Gastrocnemius medialis (tissue), 4 donors: ENCODE results near the gene ALB. TPM values are rescaled to one million over a fixed set of nuclear protein-coding genes. Genes with fewer than 3 reads are reported as not detected.
"Not testable (repeated sequence)": the region's sequence is repeated elsewhere in the genome, so short reads cannot be mapped to it uniquely, and the experiment has no call there.

Source experiments
- ATAC-seq, 2 donors: fragments of 150-250 bp; one replicate each; pipeline ENCODE4 v1.9.1; 2016
- DNase-seq, 2 donors: peaks; one replicate each; pipeline ENCODE4 v3.0.0-alpha.2; 2019
- H3K27ac ChIP-seq, 4 donors: fragments of 200-600 bp; sonication (generic); 1 replicate in 1 of 4; 2 replicates in 3 of 4; pipeline ENCODE4 v1.5.1; 2016 to 2018; ENCODE audit warnings: mild to moderate bottlenecking in 2 of 4, moderate library complexity in 1 of 4
- H3K27me3 ChIP-seq, 3 donors: fragments of 200-600 bp; sonication (generic) in 2 of 3; 1 replicate in 1 of 3; 2 replicates in 2 of 3; pipeline versions ENCODE4 v1.5.1 to v1.6.0; 2016 to 2019; ENCODE audit warnings: mild to moderate bottlenecking in 1 of 3, moderate library complexity in 1 of 3
- H3K36me3 ChIP-seq, 2 donors: fragments of 200-600 bp; sonication (generic) in 1 of 2; one replicate each; pipeline ENCODE4 v1.5.1; 2017 to 2018
- H3K4me1 ChIP-seq, 2 donors: fragments of 200-600 bp; sonication (generic) in 1 of 2; one replicate each; pipeline ENCODE4 v1.5.1; 2016 to 2017; ENCODE audit warnings: mild to moderate bottlenecking in 2 of 2
- H3K4me3 ChIP-seq, 4 donors: fragments of 200-600 bp; sonication (generic) in 3 of 4; 1 replicate in 1 of 4; 2 replicates in 3 of 4; pipeline ENCODE4 v1.5.1; 2016 to 2019; ENCODE audit warnings: mild to moderate bottlenecking in 2 of 4
- H3K9me3 ChIP-seq, 3 donors: fragments of 200-600 bp; sonication (generic) in 2 of 3; 1 replicate in 1 of 3; 2 replicates in 2 of 3; pipeline ENCODE4 v1.5.1; 2016 to 2019
- POLR2A ChIP-seq, 2 donors: fragments of 450-650 bp; IDR thresholded peaks; one replicate each; pipeline ENCODE4 v1.6.1; 2017; ENCODE audit warnings: antibody characterized with exemption in 2 of 2, mild to moderate bottlenecking in 2 of 2, moderate library complexity in 2 of 2
- in situ Hi-C, 4 donors: fragments of 200-750 bp; cut with MboI; loops; one replicate each; pipeline versions ENCODE4 v1.15.0 to v1.8.0; 2017; ENCODE audit warnings: low sequenced_read_pairs in 4 of 4
- intact Hi-C: fragments of 100-400 bp; cut with DNase I; formaldehyde crosslinking; loops from one replicate; pipeline ENCODE4 v1.15.1; 2023; ENCODE audit warnings: low total_unique reads
- total RNA-seq, 4 donors: library from RNA; depleted of rRNA; stranded (reverse); fragments of >200 nt; gene quantifications; one replicate each; pipeline versions ENCODE4 v1.1.0 to v1.2.3, GENCODE V29; 2016
- TF ChIP-seq, protein P1 (sequence below), 5 experiments: fragments of 450-650 bp in 3 of 5; fragments of 200-600 bp in 2 of 5; sonication (generic) in 2 of 5; IDR thresholded peaks in 4 of 5; conservative IDR thresholded peaks in 1 of 5; 1 replicate in 4 of 5; 2 replicates in 1 of 5; pipeline ENCODE4 v1.5.1; 2016 to 2019; ENCODE audit warnings: antibody characterized with exemption in 5 of 5, mild to moderate bottlenecking in 3 of 5, moderate library complexity in 3 of 5

The ALB gene
- total RNA-seq, 4 donors from 2014 or later: 67.3 to 166 TPM; not detected in 2

DNA sequence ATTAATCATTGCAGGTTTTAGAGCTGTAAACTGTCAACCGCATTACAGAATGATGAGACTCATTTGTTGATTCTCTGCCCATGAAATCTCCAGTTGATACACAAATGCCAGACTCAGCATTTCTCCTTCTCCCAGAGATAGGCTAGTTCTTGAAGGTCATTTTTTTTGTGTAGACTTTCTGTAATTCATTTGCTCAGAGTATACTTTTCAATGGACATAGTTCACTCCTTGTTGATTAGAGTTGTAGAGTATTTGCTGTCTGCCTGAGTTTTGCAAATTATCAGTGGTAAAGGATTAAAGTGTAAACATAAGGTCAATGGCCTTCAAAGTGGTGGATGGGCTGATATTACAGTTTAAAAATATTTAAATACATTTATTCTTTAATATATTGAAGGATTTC is 15.2 kb upstream of the ALB start:
- H3K9me3 ChIP-seq: no peaks in the 10 kb centered on the region
- no peak overlapping the region for H3K4me3 ChIP-seq
- intact Hi-C loops: no loop called here
- DNase-seq: no peak
- no peak overlapping the region for H3K27ac ChIP-seq
- H3K36me3 ChIP-seq: no peaks in the 10 kb centered on the region
- H3K4me1 ChIP-seq: no peaks in the 10 kb centered on the region
- H3K27me3 ChIP-seq: no peaks in the 10 kb centered on the region
- in situ Hi-C loops: no loop called here
- no peak for ATAC-seq
- TF ChIP-seq, protein P1, sequence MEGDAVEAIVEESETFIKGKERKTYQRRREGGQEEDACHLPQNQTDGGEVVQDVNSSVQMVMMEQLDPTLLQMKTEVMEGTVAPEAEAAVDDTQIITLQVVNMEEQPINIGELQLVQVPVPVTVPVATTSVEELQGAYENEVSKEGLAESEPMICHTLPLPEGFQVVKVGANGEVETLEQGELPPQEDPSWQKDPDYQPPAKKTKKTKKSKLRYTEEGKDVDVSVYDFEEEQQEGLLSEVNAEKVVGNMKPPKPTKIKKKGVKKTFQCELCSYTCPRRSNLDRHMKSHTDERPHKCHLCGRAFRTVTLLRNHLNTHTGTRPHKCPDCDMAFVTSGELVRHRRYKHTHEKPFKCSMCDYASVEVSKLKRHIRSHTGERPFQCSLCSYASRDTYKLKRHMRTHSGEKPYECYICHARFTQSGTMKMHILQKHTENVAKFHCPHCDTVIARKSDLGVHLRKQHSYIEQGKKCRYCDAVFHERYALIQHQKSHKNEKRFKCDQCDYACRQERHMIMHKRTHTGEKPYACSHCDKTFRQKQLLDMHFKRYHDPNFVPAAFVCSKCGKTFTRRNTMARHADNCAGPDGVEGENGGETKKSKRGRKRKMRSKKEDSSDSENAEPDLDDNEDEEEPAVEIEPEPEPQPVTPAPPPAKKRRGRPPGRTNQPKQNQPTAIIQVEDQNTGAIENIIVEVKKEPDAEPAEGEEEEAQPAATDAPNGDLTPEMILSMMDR (IDR thresholded peaks at IDR 0.05 in 4 of 5, conservative IDR thresholded peaks at IDR 0.05 in 1 of 5): no peak
- TF ChIP-seq POLR2A (IDR thresholded peaks at IDR 0.05): no peak

DNA sequence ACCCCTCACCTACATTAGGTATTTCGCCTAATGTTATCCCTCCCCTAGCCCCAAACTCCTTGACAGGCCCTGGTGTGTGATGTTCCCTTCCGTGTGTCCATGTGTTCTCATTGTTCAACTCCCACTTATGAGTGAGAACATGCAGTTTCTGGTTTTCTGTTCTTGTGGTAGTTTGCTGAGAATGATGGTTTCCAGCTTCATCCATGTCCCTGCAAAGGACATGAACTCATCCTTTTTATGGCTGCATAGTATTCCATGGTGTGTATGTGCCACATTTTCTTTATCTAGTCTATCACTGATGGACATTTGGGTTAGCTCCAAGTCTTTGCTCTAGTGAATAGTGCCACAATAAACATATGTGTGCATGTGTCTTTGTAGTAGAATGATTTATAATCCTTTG is 14.4 kb upstream of the ALB start:
- ATAC-seq, intact Hi-C loops, H3K27me3 ChIP-seq, H3K27ac ChIP-seq, H3K36me3 ChIP-seq, in situ Hi-C loops, H3K9me3 ChIP-seq, H3K4me1 ChIP-seq, H3K4me3 ChIP-seq, DNase-seq: not testable (repeated sequence)

DNA sequence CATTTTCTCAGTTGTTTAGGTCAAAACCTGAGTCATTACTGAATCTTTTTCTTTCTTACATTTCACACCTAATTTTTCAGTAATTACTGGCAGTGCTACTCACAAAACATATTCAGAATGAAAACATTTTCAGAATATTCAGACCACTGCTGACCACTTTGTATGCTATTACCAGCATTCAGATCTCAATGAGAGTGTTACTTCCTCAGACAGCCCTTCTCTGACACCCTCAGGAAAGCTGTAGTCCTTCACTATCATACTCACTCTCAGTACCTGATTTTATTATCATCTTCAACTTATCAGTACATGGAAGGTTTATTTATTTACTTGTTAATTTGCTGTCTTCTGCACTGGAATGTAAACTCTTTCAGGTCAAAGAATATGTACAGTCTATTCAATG is 12.3 kb upstream of the ALB start:
- Histone ChIP-seq H3K36me3 (no peaks in the 10 kb centered on the region), H3K27ac (no peak overlapping the region), H3K4me1 (no peaks in the 10 kb centered on the region), H3K27me3 (no peaks in the 10 kb centered on the region), H3K9me3 (no peaks in the 10 kb centered on the region), H3K4me3 (no peak overlapping the region)
- TF ChIP-seq, protein P1 (IDR thresholded peaks at IDR 0.05 in 4 of 5, conservative IDR thresholded peaks at IDR 0.05 in 1 of 5): no peak
- no peak for TF ChIP-seq POLR2A (IDR thresholded peaks at IDR 0.05)
- DNase-seq (no peak), ATAC-seq (no peak)
- intact Hi-C loops (no loop called here), in situ Hi-C loops (no loop called here)

DNA sequence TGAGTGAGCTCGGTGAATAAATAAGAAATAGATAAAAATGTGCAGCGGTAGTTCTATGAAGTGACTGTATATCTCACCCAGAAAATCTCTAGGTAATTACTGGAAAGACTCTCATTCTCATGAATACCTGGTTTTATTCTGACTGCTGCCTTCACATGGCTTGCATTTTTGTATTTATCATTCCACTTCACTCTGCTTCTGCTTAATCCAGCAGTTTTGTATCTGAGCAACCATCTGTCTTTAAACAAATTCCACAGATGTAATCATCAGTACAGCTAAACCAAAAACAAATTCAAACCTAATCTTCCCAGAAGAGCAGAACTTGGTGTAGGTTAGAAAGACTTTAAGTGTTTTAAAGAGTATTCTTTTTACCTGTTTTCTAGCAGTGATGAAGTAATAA is 11.2 kb upstream of the ALB start:
- ATAC-seq (no peak), DNase-seq (no peak)
- in situ Hi-C loops: no loop called here
- Histone ChIP-seq H3K4me1 (no peaks in the 10 kb centered on the region), H3K4me3 (no peak overlapping the region), H3K36me3 (no peaks in the 10 kb centered on the region), H3K27me3 (no peaks in the 10 kb centered on the region), H3K27ac (no peak overlapping the region), H3K9me3 (no peaks in the 10 kb centered on the region)
- no peak for TF ChIP-seq POLR2A (IDR thresholded peaks at IDR 0.05)
- TF ChIP-seq, protein P1 (IDR thresholded peaks at IDR 0.05 in 4 of 5, conservative IDR thresholded peaks at IDR 0.05 in 1 of 5): no peak
- intact Hi-C loops: no loop called here

DNA sequence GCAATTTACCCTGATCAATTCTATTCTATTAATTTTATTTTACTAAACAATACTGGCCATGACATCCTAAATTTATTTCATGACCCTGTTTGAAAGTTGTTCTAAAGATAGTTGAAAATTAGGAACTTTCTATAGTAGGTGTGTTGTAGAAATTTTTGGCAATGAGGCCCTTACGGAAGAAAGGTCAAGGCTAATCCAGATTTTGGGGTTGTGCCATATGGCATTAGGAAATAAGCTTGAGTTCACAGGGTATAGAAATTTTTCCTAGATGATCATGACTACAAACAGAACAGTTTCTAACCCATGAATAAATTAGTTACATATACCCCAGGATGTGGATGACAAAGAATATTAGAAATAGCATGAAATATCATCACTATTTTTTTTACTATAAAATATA is 7.8 kb upstream of the ALB start:
- in situ Hi-C loops: no loop called here
- DNase-seq: no peak
- TF ChIP-seq POLR2A (IDR thresholded peaks at IDR 0.05): no peak
- TF ChIP-seq, protein P1 (IDR thresholded peaks at IDR 0.05 in 4 of 5, conservative IDR thresholded peaks at IDR 0.05 in 1 of 5): no peak
- Histone ChIP-seq H3K27me3 (no peaks in the 10 kb centered on the region), H3K4me3 (no peak overlapping the region), H3K4me1 (no peaks in the 10 kb centered on the region), H3K27ac (no peak overlapping the region), H3K36me3 (no peaks in the 10 kb centered on the region), H3K9me3 (no peaks in the 10 kb centered on the region)
- intact Hi-C loops: no loop called here
- ATAC-seq: no peak
